GM21723 (cell line): ENCODE results near the gene RREB1.

Experiments used
- ATAC-seq: cut with Tn5 transposase; IDR thresholded peaks from one replicate; pipeline ENCODE4 v1.9.1; 2021; ENCODE audit warnings: mild to moderate bottlenecking, moderate library complexity; ENCODE audit not compliant: unreplicated experiment

The RREB1 gene

GRCh38 chr6:7124636-7125035 lies 16.9 kb downstream of the RREB1 start:
- no peak for ATAC-seq

DNA sequence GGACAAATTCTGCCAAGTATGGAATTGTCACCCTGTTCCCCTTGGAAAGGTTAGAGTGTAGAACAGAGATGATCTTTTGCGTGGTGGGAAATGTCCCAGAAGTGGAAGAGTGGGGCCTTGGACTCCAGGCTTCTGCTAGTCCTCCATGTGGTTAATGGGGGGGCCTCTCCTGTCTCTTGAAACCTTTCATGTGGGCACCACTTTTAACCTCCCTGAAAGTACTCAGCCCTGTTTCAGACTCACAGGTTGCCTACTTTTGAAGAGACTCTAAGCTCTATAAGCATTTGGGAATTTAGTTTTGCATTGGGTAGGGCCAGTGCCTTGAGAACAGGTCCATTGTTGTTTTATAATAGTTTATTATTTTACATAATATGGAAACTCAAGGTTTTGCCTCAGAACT lies 17.5 kb downstream of the RREB1 start:
- no peak for ATAC-seq

DNA sequence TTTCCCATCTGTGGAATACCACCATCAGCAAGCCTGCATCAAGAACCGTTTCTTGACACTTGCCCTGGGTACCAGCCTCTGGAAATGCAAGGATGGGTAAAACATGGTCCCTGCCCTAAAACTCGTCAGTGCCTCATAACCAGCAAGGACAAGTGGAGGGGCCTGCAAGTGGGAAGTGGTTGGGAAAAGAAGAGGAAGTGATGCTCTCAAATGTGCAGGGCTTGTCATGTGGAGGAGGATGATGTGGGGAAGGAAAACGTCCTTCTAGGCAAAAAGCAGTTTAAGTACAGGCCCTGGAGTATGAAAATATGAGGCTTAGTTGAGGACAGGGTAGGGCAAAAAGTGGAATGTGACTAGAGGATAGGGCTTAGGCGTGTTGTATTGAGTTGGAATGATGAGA lies 19.0 kb downstream of the RREB1 start:
- no peak for ATAC-seq

- ATAC-seq = no peak
Measured at GRCh38 chr6:7127680-7128079, 19.9 kb downstream of the RREB1 start.

DNA sequence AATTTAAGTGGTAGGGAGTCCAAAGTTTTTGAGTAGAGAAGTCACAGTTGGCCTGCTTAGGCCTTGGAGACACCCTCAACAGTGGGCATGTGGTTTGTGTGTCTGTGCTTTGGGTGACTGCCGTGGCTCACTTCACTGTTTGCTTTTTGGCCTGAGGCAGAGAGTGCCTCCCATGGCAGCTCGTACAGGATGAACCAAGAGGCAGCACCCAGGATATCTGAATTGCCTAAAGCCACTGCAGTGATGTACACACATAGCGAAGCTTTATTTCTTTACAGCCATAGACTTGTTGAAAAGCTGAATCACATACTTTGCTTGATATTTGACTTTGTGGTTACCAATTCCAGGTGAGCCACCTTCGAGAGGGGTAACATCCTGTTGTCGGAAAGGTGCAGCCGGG lies 21.6 kb downstream of the RREB1 start:
- no peak for ATAC-seq

DNA sequence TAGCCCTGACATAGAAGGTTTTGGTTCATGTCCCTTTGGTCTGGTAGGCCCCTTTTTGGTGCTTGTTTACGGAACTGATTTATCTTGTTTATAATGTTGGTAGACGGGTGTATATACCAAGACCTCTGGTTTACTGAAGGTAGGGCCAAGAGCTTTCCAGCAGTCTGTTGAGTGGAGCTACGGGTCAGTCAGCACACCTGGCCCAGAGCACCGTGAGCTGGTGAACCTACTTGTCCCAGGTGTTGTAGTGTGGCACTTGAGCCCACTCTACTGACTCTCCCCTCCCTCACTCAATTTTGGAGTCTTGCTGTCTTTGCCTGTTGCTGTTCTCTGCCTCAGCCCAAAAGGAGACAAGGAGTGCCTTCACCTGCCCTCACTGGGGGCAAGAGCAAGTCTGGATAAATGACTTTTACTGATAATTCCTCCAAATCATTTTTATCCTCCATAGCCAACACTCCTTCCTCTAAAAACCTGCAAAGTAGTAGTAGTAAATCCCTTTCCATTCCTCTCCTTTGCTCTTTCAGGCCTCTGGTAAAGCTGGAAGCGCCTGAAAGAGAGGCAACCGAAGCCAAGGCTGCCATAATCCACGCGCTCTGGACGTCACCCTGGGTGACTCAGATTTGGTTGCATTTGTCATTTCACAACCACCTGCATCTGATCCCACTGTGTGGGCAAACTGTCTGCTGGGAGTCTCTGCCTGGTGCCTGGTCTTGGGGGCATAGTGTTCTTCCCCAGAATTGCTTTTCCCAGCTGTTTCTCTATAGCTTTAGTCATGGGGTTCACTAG lies 22.2 kb downstream of the RREB1 start:
- no peak for ATAC-seq

DNA sequence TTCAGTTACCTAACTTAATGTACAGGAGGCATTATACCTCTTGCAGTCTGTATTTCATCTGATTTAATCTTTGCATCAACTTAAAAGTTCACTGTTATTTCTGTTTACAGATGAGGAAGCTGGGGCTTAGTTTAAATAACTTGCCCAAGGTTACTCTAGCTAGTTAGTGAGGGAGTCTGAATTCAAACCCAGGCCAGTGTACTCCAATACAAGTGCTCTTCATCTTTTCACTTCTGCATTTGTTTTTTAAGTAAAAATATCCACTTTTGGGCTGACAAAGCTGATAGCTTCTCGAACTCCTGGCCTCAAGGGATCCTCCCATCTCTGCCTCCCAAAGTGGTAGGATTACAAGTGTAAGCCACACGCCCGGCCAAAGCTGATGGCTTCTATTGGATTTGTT lies 23.6 kb downstream of the RREB1 start:
- ATAC-seq = no peak

- no peak for ATAC-seq
Measured at GRCh38 chr6:7132398-7133035, 24.8 kb downstream of the RREB1 start.

GRCh38 chr6:7134999-7135745 lies 27.4 kb downstream of the RREB1 start:
- no peak for ATAC-seq

DNA sequence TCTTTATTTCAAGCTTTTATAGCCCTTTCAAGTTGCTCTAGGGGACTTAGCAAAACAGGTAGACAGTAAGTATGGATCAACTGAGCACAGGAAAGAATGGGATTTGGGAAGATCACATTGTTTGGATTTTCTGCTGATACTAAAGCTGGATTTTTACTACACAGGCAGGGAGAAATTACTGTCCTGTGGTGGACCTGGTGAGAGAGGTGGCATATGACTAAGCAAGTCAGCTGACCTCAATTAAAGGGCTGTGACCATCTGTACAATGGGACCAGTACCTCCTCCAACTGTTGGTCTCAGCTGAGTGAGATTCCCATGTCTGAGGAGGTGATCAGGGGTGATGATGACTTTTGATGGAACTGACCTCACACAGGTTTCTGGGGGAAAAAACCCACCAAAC lies 28.0 kb downstream of the RREB1 start:
- ATAC-seq = peak; percentile 27

GRCh38 chr6:7136859-7137334 lies 29.1 kb downstream of the RREB1 start:
- ATAC-seq = peak; percentile 49

DNA sequence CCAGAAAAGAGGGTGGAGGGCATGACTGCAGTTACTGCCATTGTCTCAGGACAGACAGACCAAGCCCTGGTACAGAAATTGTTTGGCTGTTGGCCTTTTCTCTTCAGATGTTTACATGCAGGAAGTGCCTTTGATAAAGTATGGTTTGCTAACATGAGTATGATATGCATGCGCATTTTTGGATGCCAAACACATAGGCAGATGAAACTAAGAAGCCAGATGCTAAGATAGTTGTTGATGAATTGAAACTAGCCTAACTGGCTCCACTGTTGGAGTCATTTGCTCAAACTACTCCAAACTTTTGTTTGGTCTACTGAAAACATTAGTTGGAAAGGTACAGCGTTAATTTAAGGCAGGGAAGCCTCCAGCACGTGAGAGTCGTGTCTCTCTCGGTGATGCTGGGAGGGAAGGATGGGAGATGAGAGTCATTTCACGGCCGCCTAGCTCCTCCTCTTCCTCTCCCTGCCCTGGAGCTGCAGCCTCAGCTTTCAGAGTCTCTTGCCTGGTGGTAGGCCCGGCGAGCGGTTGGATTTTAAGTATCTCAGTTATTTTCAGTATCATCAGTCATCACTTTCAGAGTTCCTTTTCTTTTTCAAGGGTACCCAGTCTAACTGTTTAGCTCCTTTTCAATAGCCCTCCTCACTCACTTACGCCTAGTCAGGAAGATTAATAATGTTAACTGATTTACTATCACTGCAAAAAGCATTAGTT lies 29.7 kb downstream of the RREB1 start:
- ATAC-seq = peak; percentile 39

DNA sequence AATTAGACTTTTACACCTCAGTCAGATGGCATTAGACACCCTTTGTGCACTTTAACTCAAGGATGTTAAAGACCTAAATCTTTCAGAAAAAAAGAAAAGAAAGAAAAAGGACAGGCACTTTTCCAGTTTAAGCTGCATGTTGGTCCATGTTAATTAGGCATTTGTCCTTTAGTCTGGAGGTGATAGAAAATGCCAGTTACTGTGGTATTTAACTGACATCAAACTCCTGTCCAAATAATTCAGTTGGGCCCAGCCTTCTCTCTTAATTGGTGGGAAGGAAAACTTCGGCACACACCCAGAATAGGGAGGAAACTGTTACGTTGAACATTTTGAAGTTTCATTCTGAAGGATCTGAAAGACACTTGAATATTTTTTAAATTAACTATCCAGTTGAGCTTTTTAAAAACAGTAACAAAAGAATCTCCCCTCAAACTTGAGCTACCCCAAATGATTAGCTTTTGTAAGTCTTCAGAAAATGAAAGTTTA lies 30.3 kb downstream of the RREB1 start:
- ATAC-seq = no peak

DNA sequence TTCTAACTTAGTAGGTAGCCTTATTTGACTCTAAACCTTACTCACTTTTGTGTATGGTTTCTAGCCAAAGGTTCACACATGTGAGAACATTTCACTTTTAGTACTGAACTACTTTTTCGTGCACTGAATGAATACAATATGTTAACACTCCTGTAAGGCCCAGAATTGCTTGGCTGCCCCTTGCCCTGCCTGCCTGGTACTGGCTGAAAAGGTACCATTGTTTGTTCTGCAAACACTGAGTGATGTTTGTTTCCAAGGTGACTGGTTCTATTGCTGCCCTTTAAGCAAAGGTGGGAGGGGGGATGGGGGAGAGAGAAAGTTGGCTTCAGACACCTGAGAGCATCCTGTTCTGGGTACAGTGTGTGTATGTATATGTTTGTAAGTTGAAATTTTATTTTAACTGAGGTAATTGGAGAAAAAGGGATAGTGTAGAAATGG lies 31.2 kb downstream of the RREB1 start:
- no peak for ATAC-seq

DNA sequence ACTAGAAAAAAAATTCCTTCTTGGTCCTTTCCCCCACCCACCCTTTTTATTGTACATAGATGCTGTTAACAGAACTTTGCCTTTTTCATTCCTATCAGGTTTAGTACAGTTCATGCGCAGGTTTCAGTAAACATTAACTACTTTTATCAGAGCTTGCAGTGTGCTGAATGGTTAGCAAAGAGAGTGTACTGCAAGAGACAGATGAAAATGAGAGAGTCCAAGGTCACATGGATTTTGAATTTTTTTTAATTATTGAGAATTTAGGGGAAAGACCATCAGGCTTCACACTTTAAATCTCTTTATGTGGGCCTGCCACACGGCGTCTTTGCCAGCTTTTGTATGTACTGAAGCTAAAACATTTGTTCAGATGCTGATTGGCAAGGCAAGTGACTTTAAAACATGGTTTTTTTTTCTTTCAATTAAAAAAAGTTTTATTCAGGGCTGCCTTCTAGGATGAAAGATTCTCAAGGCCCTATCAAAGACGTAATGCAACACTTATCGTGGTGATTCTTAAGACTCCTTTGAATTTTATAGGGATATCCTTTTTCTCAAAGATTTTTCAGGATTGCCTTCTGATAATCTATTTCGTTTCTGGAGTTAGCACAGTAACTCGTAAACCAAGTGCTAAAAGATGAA lies 32.2 kb downstream of the RREB1 start:
- ATAC-seq = no peak

- ATAC-seq = peak; percentile 53
Measured at GRCh38 chr6:7140631-7141378, 33.0 kb downstream of the RREB1 start.

DNA sequence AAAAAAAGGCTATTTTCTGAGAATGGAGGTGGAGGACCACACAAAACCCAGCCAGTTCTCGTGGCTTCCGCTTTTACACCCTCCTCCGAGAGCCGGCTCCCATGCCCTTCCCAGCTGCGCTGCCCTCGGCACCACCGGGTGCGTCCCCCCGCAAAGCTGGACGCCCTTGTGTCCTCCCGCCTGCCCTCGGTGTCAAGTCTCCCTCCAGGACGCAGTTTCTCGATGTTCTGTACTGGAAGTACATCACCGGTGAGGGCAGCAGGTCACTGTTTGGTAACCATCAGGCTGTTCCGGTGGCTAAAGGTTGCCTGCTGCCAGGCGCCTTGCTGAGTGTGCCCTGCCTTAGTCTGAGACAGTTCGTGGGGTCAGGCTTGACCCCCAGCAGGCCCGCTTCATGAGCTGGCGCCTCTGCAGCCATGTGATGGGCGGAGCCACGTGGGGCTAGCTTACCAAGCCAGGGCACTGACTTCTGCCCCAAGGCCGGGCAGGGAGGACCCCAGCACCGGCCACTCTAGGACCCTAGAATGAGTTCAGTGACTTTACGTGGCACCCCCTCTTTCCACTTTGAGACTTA lies 34.6 kb downstream of the RREB1 start:
- ATAC-seq = no peak

DNA sequence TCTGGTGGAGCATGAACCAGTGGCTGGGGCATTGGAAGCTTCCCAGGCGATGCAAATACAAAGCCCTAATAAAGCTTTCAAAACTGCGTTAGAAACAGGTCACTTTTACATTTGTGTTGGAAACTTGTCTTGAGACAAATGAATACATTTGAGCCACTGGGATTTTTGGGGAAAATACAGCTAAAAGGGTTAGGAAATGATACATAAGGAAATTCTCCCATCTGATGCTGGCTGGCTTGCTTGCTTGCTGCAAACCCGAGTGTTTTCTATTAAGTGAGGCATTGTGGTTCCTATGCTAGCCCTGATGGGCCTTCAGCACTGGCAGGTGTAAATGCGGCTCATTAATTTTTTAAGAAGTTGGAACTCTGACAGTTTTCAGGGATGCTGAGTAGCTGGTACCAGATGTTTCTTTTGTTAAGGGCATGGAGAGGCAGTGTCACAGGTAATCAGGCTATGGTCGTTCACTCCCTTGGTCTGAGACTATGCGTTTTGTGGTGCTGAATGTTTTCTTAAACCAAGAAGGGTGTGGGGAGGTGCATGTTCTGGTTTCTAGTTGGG lies 35.2 kb downstream of the RREB1 start:
- no peak for ATAC-seq

- ATAC-seq = no peak
Measured at GRCh38 chr6:7143476-7143974, 35.8 kb downstream of the RREB1 start.
